SU-DHL-6 (cell line): ENCODE results near the gene HELZ.

ENCODE experiments used
- H2AFZ ChIP-seq: fragments of 200-600 bp; sonication (generic); 2 replicates; pipeline ENCODE4 v1.6.1; 2014; ENCODE audit warnings: low read depth, mild to moderate bottlenecking, moderate library complexity, mixed read lengths, antibody characterized with exemption, low read length; ENCODE audit not compliant: severe bottlenecking
- H3F3A ChIP-seq: fragments of 200-600 bp; shearing (Covaris generic); 2 replicates; pipeline ENCODE4 v1.6.0; 2016; ENCODE audit warnings: antibody characterized with exemption, mild to moderate bottlenecking; ENCODE audit not compliant: insufficient read depth
- H3K27ac ChIP-seq: fragments of 200-600 bp; sonication (generic); 2 replicates; pipeline ENCODE4 v1.5.1; 2016; ENCODE audit warnings: low read depth, mild to moderate bottlenecking, low read length, moderate library complexity, mixed read lengths
- H3K27me3 ChIP-seq: fragments of 200-600 bp; sonication (generic), shearing (Covaris generic); 2 replicates; pipeline ENCODE4 v1.6.0; 2014; ENCODE audit warnings: mild to moderate bottlenecking, low read length
- H3K36me3 ChIP-seq: fragments of 200-600 bp; sonication (generic); 2 replicates; pipeline ENCODE4 v1.6.1; 2014; ENCODE audit warnings: mild to moderate bottlenecking, low read length, mixed read lengths
- H3K4me2 ChIP-seq: fragments of 300-600, 200-600 bp; shearing (Covaris generic), sonication (generic); 2 replicates; pipeline ENCODE4 v1.6.0; 2014; ENCODE audit warnings: low read length, low read depth, mild to moderate bottlenecking; ENCODE audit not compliant: poor library complexity, severe bottlenecking
- H3K4me3 ChIP-seq: fragments of 200-600 bp; sonication (generic); 2 replicates; pipeline ENCODE4 v1.5.1; 2014; ENCODE audit warnings: antibody characterized with exemption, low read length, mild to moderate bottlenecking, mixed read lengths; ENCODE audit not compliant: insufficient read depth, poor library complexity, severe bottlenecking
- H3K79me2 ChIP-seq: fragments of 200-600 bp; sonication (generic); 2 replicates; pipeline ENCODE4 v1.6.1; 2014; ENCODE audit warnings: mild to moderate bottlenecking, low read length, moderate library complexity; ENCODE audit not compliant: insufficient read depth
- H3K9ac ChIP-seq: fragments of 200-600 bp; sonication (generic); 2 replicates; pipeline ENCODE4 v1.7.0; 2014; ENCODE audit warnings: mild to moderate bottlenecking, low read length
- H3K9me2 ChIP-seq: fragments of 200-600 bp; sonication (generic); replicated peaks from 2 replicates; pipeline ENCODE4 v1.6.1; 2014; ENCODE audit warnings: low read length; ENCODE audit not compliant: insufficient read depth
- H3K9me3 ChIP-seq: fragments of 200-600 bp; sonication (generic); 2 replicates; pipeline ENCODE4 v1.6.1; 2014; ENCODE audit warnings: low read length, mixed read lengths; ENCODE audit not compliant: insufficient read depth
- H4K20me1 ChIP-seq: fragments of 200-600 bp; sonication (generic); 2 replicates; pipeline ENCODE4 v1.6.1; 2014; ENCODE audit warnings: low read depth, mild to moderate bottlenecking, antibody characterized with exemption, low read length, moderate library complexity, mixed read lengths
- CTCF ChIP-seq: fragments of 200-600 bp; sonication (generic); IDR thresholded peaks from one replicate; pipeline ENCODE4 v1.5.1; 2017; ENCODE audit warnings: antibody characterized with exemption, mild to moderate bottlenecking, low read length, moderate library complexity; ENCODE audit not compliant: insufficient read depth, poor library complexity, severe bottlenecking
- EZH2phosphoT487 ChIP-seq: fragments of 200-600 bp; sonication (generic), shearing (Covaris generic); conservative IDR thresholded peaks from 2 replicates; pipeline ENCODE4 v1.6.1; 2018; ENCODE audit warnings: mild to moderate bottlenecking, antibody characterized with exemption, low read length, moderate library complexity, mixed read lengths

HELZ gene

GRCh38 chr17:67047382-67047781 lies 197.6 kb downstream of the HELZ start:
- Histone ChIP-seq H3K4me2 (no peak overlapping the region), H3K36me3 (0 out of 2 replicates have a peak, but pooled peaks cover 3% of the 10 kb centered on the region), H3K9me2 (no peaks in the 10 kb centered on the region), H3K27me3 (no peaks in the 10 kb centered on the region), H3K9me3 (peaks cover 15% of the 10 kb centered on the region), H3K27ac (no peak overlapping the region), H3K79me2 (no peaks in the 10 kb centered on the region), H3F3A (no peaks in the 10 kb centered on the region), H3K9ac (no peak overlapping the region), H2AFZ (no peak overlapping the region), H4K20me1 (no peaks in the 10 kb centered on the region), H3K4me3 (no peak overlapping the region)
- TF ChIP-seq CTCF (no peak), EZH2phosphoT487 (no peak)

GRCh38 chr17:67046398-67046797 lies 198.6 kb downstream of the HELZ start:
- H3K27me3 ChIP-seq = no peaks in the 10 kb centered on the region
- peaks cover 15% of the 10 kb centered on the region for H3K9me3 ChIP-seq
- H3F3A ChIP-seq = no peaks in the 10 kb centered on the region
- no peaks in the 10 kb centered on the region for H3K9me2 ChIP-seq
- TF ChIP-seq EZH2phosphoT487 (no peak), CTCF (no peak)
- no peak overlapping the region for H3K9ac ChIP-seq
- no peaks in the 10 kb centered on the region for H3K79me2 ChIP-seq
- no peak overlapping the region for H3K27ac ChIP-seq
- no peak overlapping the region for H2AFZ ChIP-seq
- H3K4me3 ChIP-seq = no peak overlapping the region
- H3K36me3 ChIP-seq = 0 out of 2 replicates have a peak, but pooled peaks cover 3% of the 10 kb centered on the region
- no peaks in the 10 kb centered on the region for H4K20me1 ChIP-seq
- H3K4me2 ChIP-seq = no peak overlapping the region

- Histone ChIP-seq H3K79me2 (no peaks in the 10 kb centered on the region), H3K9me2 (no peaks in the 10 kb centered on the region), H3K9me3 (peaks cover 15% of the 10 kb centered on the region), H3K36me3 (0 out of 2 replicates have a peak, but pooled peaks cover 3% of the 10 kb centered on the region), H3K27me3 (no peaks in the 10 kb centered on the region), H4K20me1 (no peaks in the 10 kb centered on the region), H2AFZ (no peak overlapping the region), H3K4me3 (no peak overlapping the region), H3F3A (no peaks in the 10 kb centered on the region), H3K27ac (no peak overlapping the region), H3K4me2 (no peak overlapping the region), H3K9ac (no peak overlapping the region)
- no peak for TF ChIP-seq CTCF
- TF ChIP-seq EZH2phosphoT487 = no peak
Measured at GRCh38 chr17:67044940-67045339, 200.1 kb downstream of the HELZ start.
